IgD-negative memory B cell (primary cell): ENCODE results near the gene GHRH. TPM values are rescaled to one million over a fixed set of nuclear protein-coding genes. Genes with fewer than 3 reads are reported as not detected.
A peak's percentile ranks its signal among the peaks of the same experiment; 100 is the strongest.

Experiments
- H3K27ac Mint-ChIP-seq, 3 donors: one replicate each; pipeline ENCODE4 v1.8.0; 2020 to 2022; ENCODE audit warnings: mild to moderate bottlenecking in 3 of 3, mixed read lengths in 3 of 3, moderate library complexity in 1 of 3
- H3K27me3 Mint-ChIP-seq: one replicate; pipeline ENCODE4 v1.8.0; 2021; ENCODE audit warnings: mixed read lengths
- H3K36me3 Mint-ChIP-seq: one replicate; pipeline ENCODE4 v1.8.0; 2020; ENCODE audit warnings: mild to moderate bottlenecking, mixed read lengths
- H3K4me1 Mint-ChIP-seq, 3 donors: one replicate each; pipeline ENCODE4 v1.8.0; 2020 to 2022; ENCODE audit warnings: mixed read lengths in 3 of 3, mild to moderate bottlenecking in 1 of 3
- H3K4me3 Mint-ChIP-seq, 4 donors: one replicate each; pipeline ENCODE4 v1.8.0; 2020 to 2022; ENCODE audit warnings: mild to moderate bottlenecking in 4 of 4, mixed read lengths in 4 of 4, moderate library complexity in 3 of 4
- H3K9me3 Mint-ChIP-seq, 3 donors: one replicate each; pipeline ENCODE4 v1.8.0; 2020 to 2021; ENCODE audit warnings: mixed read lengths in 3 of 3, mild to moderate bottlenecking in 1 of 3
- polyA plus RNA-seq: library from polyadenylated mRNA; unstranded; fragments of 300-500 nt; fragmentation: Illumina TruSeq; gene quantifications from one replicate; pipeline ENCODE4 v1.2.3, GENCODE V29; 2021

GHRH gene
- polyA plus RNA-seq, 1 donor from 2014 or later = not detected

DNA sequence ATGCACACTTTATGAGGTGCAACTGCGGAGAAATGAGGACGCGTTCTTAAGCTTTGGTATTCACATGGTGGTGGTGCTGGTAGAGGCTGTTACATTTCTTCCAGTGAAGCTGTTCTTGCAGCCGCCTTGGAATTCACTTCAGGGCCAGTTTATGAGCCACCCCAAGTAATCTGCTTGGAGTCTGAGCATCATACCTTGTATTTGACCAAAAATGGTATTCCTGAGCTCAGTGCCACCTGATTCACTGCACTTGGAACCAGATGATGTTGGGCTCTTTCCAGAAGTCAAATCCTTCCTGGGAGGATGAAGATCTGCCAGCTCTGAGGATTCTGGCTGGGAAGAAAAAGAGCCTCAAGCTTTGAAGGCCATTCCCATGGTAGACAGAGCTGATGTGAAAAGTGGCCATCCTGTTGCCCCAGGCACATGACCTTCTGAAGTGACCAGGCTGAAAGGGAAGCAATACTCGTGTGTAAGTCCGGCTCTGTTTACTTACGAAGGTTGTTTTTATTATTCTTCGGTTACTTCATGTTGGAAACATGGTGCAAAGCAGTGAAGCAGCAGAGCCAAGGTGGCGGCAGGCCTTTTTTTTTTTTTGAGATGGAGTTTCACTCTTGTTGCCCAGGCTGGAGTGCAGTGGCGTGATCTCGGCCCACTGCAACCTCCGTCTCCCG, 35.6 kb upstream of the GHRH start:
- H3K4me3 Mint-ChIP-seq = no peak overlapping the region
- no peaks in the 10 kb centered on the region for H3K27me3 Mint-ChIP-seq
- no peaks in the 10 kb centered on the region for H3K9me3 Mint-ChIP-seq
- H3K4me1 Mint-ChIP-seq = peaks cover 23 to 43% (median 35%) of the 10 kb centered on the region in 3 donors
- no peak overlapping the region for H3K27ac Mint-ChIP-seq
- peaks cover 16% of the 10 kb centered on the region for H3K36me3 Mint-ChIP-seq

DNA sequence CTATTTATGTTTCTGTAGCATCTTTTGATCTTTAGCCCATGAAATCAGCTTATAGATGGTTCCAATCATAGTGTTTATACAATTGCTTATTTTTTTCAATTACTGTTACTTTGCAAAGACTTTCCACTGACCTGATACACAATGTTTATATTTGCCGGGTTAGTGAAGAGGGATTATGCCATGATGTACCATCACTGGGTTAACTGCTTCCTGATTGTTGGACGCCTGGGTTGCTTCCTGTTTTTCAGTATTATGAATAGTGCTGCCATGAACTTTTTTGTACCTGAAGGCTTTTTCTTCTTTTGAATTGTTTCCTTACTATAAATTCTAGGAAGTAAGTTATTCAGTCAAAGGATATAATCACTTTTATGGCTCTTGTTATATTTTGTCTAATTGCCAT, 34.8 kb upstream of the GHRH start:
- H3K36me3 Mint-ChIP-seq = peaks cover 17% of the 10 kb centered on the region
- no peaks in the 10 kb centered on the region for H3K9me3 Mint-ChIP-seq
- H3K4me1 Mint-ChIP-seq = peaks cover 23 to 47% (median 40%) of the 10 kb centered on the region in 3 donors
- H3K27ac Mint-ChIP-seq = peak overlapping the region in 1 of 3 donors; percentile 73
- H3K27me3 Mint-ChIP-seq = no peaks in the 10 kb centered on the region
- H3K4me3 Mint-ChIP-seq = peak overlapping the region in 1 of 4 donors; percentile 2

DNA sequence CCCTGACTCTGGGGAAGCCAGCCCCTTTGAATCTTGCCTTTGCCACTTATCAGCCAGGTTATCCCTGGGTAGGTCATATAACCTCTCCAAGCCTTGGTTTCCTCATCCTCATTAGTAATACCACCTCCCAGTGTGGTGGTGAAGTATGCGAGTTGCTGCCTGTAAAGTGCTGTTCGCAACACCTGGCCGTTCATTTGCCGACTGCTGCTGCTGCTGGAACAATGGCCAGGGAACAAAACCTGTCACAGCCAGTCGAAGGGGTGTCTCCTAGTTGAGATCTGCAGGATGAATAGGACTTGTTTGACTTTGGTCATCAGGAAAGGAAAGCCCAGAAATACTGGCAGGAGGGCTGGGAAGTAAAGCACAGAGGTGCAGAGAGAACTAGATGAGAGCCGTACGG, 34.0 kb upstream of the GHRH start:
- H3K9me3 Mint-ChIP-seq = no peaks in the 10 kb centered on the region
- H3K4me3 Mint-ChIP-seq = peak overlapping the region in 1 of 4 donors; percentile 51
- H3K27ac Mint-ChIP-seq = peak overlapping the region in 1 of 3 donors; percentile 14
- peaks cover 23 to 51% (median 44%) of the 10 kb centered on the region in 3 donors for H3K4me1 Mint-ChIP-seq
- peaks cover 16% of the 10 kb centered on the region for H3K36me3 Mint-ChIP-seq
- H3K27me3 Mint-ChIP-seq = no peaks in the 10 kb centered on the region

DNA sequence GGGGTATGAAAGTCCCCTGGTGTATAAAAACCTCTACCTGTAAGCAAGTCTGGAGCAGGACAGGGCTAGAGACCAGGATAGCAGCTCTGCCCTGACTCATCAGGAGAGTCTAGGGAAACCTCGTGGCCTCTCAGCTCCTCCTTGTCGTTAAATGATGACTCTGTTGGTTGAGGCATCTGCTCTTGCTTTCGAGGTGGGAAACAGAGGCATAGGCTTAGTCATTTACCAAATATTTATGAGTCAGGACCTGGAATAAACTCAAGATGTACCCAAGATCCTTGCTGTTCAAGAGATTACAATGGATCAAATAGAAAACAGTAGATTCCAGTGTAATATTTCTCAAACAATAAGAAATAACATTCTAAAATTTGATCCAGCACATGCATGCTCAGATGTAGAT, 33.4 kb upstream of the GHRH start:
- Mint-ChIP-seq H3K4me3 (no peak overlapping the region), H3K36me3 (peaks cover 13% of the 10 kb centered on the region), H3K4me1 (peaks cover 23 to 51% (median 42%) of the 10 kb centered on the region in 3 donors), H3K27ac (peak overlapping the region in 1 of 3 donors; percentile 53), H3K27me3 (no peaks in the 10 kb centered on the region), H3K9me3 (no peaks in the 10 kb centered on the region)

DNA sequence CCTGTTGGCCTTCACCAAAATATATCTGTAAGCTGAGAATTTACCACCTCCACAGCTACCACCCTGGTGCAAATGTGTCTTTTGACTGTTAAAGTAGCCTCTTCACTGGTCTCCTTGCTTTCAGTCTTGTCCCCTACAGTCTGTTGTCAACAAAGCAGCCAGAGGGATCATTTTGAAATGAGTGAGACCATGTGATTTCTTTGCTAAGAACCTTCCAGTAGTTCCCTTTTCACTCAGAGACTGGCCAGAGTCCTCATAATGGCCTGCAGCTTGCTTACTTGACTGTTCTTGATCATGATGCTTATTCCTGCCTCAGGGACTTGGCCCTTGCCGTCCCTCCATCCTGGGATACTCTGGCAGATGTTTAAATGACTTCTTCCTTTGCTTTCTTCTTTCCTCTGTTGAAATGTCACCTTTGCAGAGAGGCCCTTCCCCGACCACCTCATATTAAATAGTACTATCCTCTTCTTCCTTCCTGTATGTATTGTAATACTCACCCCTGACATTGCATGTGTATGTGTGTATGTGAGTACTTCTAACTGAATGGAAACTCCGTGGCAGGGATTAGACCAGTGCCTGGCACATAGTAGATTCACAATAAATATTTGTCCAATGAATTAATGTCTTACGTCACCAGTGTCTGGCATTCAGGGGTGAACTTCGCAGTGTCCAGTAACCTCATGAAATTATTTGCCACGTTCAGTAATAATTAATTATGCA, 32.8 kb upstream of the GHRH start:
- Mint-ChIP-seq H3K36me3 (peaks cover 12% of the 10 kb centered on the region), H3K4me1 (peaks cover 25 to 51% (median 42%) of the 10 kb centered on the region in 3 donors), H3K27ac (peak overlapping the region in 1 of 3 donors; percentile 63), H3K4me3 (peak overlapping the region in 1 of 4 donors; percentile 52), H3K9me3 (no peaks in the 10 kb centered on the region), H3K27me3 (no peaks in the 10 kb centered on the region)

DNA sequence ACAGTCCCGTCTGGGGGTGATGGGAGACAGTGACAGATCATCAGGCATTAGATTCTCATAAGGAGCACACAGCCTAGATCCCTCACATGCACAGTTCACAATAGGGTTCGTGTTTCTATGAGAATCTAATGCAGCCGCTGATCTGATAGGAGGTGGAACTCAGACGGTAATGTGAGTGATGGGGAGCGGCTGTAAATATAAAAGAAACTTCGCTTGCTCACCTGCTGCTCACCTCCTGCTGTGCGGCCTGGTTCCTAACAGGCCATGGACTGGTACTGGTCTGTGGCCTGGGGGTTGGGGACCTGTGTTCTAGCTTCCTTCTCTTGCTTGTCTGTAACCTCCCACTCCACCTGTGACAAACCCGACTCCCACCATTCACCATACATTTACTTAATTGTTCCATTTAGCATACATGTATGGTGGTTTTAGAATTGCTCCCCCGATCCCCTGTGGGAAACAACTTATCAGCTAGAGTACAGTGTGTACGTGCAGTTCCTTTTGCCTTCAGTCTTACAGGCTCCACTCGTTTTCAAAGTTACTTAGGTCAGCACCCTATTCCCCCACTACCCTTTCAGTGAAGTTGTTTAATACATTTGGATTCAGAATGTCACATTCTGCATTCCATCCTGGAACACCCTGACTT, 31.8 kb upstream of the GHRH start:
- Mint-ChIP-seq H3K36me3 (peaks cover 12% of the 10 kb centered on the region), H3K9me3 (no peaks in the 10 kb centered on the region), H3K4me3 (peak overlapping the region in 2 of 4 donors; percentile 29 to 52), H3K4me1 (peaks cover 26 to 52% (median 44%) of the 10 kb centered on the region in 3 donors), H3K27ac (peak overlapping the region in 2 of 3 donors; percentile 12 to 89), H3K27me3 (no peaks in the 10 kb centered on the region)

DNA sequence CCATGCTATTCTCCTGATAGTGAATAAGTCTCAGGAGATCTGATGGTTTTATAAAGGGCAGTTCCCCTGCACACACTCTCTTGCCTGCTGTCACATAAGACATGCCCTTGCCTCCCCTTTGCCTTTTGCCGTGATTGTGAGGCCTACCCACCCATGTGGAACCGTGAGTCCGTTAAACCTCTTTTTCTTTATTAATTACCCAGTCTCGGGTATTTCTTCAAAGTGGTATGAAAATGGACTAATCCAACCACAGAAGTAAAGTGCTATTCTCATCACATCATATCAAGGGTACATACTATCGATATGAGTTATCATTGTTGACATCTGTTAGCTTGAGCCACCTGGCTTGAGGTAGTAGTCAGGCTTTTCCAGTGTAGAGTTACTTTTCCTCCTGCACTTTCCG, 30.1 kb upstream of the GHRH start:
- H3K4me3 Mint-ChIP-seq = peak overlapping the region; percentile 53 to 99 (median 68)
- H3K4me1 Mint-ChIP-seq = peaks cover 17 to 44% (median 40%) of the 10 kb centered on the region in 3 donors
- H3K27me3 Mint-ChIP-seq = no peaks in the 10 kb centered on the region
- H3K27ac Mint-ChIP-seq = peak overlapping the region; percentile 52 to 98 (median 84)
- H3K36me3 Mint-ChIP-seq = peaks cover 12% of the 10 kb centered on the region
- H3K9me3 Mint-ChIP-seq = no peaks in the 10 kb centered on the region

DNA sequence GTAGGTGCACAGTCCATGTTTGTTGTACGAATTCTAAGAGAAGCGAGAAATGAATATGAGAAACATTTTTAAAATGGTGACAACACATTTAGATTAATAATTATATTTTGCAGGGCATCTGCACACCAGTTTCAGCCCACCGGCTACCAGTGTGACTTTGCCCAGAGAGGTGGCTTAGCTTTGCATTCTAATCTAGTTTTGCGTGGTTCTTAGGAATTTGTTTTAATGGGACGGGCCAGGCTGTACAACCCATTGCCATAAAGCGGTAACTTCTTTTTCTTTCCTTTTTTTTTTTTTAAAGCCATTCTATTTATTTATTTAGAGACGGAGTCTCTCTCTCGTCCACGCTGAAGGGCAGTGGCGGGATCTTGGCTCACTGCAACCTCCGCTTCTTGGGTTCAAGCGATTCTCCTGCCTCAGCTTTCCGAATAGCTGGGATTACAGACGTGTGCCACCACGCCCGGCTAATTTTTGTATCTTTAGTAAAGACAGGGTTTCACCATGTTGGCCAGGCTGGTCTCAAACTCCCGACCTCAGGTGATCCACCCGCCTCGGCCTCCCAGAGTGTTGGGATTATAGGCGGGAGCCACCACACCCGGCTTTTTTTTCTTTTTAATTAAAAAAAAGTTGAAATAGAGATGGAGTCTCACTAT, 28.7 kb upstream of the GHRH start:
- Mint-ChIP-seq H3K27ac (peak overlapping the region; percentile 64 to 98 (median 97)), H3K36me3 (peaks cover 12% of the 10 kb centered on the region), H3K4me3 (peak overlapping the region; percentile 90 to 99 (median 98)), H3K4me1 (peaks cover 9 to 32% (median 29%) of the 10 kb centered on the region in 3 donors), H3K9me3 (no peaks in the 10 kb centered on the region), H3K27me3 (no peaks in the 10 kb centered on the region)

DNA sequence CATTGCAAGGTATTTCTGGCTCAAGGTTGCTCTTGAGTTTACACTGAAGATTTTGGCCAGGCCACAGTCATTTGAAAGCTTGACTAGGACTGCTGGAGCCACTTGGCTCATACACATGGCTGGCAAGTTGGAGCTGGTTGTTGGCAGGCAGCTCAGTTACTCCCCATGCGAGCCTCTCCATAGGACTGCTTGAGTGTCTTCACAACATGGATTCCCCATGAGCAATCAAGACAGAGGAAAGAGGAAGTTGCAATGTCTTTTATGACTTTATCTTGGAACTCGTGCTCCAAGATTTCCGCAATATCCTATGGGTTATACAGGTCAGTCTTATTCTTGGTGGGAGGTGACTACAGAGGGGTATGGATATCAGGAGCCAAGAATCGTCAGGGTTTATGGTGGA, 26.5 kb upstream of the GHRH start:
- Mint-ChIP-seq H3K36me3 (peaks cover 6% of the 10 kb centered on the region), H3K27ac (peak overlapping the region; percentile 61 to 98 (median 98)), H3K27me3 (no peaks in the 10 kb centered on the region), H3K4me3 (peak overlapping the region in 2 of 4 donors; percentile 21 to 99), H3K9me3 (no peaks in the 10 kb centered on the region), H3K4me1 (peaks cover 5 to 20% (median 15%) of the 10 kb centered on the region in 3 donors)

DNA sequence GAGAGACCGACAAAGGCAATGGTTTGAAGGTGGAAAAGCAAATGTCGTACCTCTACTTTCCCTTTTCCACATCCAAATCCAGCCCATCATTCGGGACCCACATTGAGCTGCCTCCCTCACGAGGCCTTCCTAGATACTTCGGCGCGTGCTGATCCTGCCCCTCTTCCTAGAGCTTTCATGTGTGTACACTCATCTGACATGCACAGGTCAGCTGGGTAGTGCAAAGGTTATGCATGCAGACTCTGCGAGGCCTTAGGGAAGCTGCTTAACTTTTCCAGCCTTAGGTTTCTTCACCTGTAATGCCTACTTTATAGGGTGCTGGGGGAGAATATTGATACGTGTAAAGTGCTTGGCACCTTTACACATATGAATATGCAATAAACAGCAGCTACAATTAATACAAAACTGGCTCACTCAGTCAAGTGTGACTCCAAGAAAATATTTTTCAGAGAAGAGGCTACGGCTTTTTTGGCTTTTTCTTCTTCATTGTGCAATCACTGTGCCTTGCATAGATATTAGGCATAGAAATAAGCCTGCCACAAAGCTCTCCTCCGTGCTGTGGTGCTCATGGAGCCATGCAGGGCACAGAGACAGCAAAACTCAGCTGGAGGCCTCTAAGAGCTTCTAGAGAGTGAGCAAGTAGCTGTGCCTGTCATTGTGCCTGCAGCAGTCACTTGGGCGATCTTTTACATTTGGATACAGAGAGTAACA, 24.2 kb upstream of the GHRH start:
- no peaks in the 10 kb centered on the region for H3K9me3 Mint-ChIP-seq
- peaks cover 2% of the 10 kb centered on the region for H3K27me3 Mint-ChIP-seq
- H3K27ac Mint-ChIP-seq = no peak overlapping the region
- H3K36me3 Mint-ChIP-seq = no peaks in the 10 kb centered on the region
- peak overlapping the region in 1 of 4 donors; percentile 32 for H3K4me3 Mint-ChIP-seq
- H3K4me1 Mint-ChIP-seq = peaks cover 2 to 7% (median 5%) of the 10 kb centered on the region in 3 donors

DNA sequence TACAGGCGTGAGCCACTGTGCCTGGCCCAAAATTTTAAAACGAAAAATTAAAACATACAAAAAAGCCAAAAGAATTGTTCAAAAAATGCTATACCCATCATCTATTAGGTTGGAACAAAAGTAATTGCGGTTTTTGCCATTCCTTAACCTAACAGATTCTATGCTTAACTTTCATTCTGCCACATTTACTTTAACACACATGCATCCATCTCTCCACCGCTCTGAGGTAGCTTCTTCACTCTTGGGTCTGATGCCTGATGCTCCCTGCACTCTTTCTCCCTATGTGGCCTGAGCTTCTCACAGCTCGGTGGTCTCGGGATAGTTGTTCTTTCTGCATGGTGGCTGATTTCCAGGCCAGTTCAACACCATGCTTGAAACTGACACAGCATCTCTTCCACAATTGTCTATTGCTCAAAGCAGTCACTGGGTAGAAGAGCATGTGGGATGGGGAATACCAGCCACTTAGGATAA, 23.1 kb upstream of the GHRH start:
- Mint-ChIP-seq H3K9me3 (no peaks in the 10 kb centered on the region), H3K4me3 (no peak overlapping the region), H3K27me3 (peaks cover 2% of the 10 kb centered on the region), H3K4me1 (peaks cover 2 to 5% (median 4%) of the 10 kb centered on the region in 3 donors), H3K27ac (no peak overlapping the region), H3K36me3 (no peaks in the 10 kb centered on the region)

DNA sequence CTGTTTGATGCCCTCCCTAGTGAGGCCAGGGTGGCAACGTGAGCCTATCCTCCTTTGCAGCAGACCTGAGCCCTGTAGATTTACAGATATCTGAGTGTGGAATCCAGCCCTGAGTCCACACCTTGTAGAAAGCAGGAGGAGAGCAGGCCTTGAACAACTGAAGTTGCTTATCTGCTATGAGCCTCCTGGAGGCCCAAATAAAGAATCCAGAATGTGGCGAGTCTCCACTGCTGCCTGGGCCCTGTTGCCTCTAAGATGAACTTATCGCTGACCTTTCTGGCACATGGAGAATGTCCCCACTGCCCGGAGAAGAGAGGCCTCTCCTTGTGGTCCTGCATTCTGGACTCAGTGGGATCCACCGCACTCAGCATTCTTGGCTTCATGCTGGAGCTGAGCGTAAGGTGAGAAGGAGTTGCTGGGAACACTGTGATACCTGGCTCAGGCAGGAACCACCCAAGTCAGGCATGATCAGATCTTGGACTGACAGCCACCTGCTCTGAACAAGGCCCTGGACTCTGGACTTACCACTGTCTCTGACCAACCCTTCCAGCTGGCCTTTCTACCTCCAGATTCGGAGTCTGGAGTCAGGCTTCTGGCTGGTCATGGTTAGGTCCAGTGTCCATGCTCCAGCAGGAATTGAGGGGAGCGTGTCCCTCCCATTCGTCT, 22.0 kb upstream of the GHRH start:
- no peak overlapping the region for H3K4me3 Mint-ChIP-seq
- peaks cover 0 to 1% (median under 1%) of the 10 kb centered on the region in 3 donors for H3K4me1 Mint-ChIP-seq
- no peak overlapping the region for H3K27ac Mint-ChIP-seq
- H3K9me3 Mint-ChIP-seq = no peaks in the 10 kb centered on the region
- no peaks in the 10 kb centered on the region for H3K36me3 Mint-ChIP-seq
- H3K27me3 Mint-ChIP-seq = peaks cover 2% of the 10 kb centered on the region

DNA sequence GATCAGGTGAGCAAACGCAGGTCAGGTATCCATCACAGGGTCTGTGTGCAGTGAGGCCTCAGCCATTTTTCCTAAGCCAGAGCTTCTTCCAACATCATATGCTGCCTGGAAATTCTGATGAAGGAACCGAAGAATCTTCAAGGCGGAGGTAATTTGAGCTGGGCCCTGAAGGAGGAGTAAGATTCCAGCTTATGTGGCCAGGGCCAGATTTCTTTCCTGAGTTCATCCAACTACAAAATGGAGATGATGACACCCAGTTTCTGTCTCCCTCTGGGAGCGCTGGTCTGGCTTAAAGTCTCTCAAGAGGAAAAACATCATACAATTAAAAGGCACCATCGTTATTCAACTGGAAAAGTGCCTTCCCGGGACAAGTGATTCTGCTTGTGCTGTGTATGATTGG, 20.9 kb upstream of the GHRH start:
- no peaks in the 10 kb centered on the region for H3K9me3 Mint-ChIP-seq
- no peak overlapping the region for H3K4me3 Mint-ChIP-seq
- H3K4me1 Mint-ChIP-seq = peaks cover 0 to 1% (median 0%) of the 10 kb centered on the region in 3 donors
- no peak overlapping the region for H3K27ac Mint-ChIP-seq
- H3K36me3 Mint-ChIP-seq = no peaks in the 10 kb centered on the region
- H3K27me3 Mint-ChIP-seq = peaks cover 2% of the 10 kb centered on the region

DNA sequence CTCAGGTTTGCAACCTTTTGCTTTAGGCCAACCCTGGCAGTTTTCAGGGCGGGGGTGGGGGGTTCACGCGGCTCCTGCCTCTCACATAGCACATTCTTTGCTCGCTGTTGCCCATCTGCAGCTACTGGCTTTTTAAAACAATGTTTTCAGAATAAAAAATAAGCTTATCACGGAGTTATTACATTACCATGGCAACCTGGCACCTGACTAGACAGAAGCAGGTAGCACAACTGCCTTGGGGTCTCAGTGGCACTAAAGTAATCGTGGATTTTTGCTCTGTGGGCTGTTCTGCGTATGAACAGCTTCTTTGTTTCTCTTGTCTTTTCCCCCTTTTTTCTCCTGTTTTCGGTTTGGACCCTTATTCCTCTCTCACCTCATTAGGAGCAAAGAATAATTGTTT, 18.8 kb upstream of the GHRH start:
- peaks cover 2% of the 10 kb centered on the region for H3K27me3 Mint-ChIP-seq
- no peaks in the 10 kb centered on the region for H3K9me3 Mint-ChIP-seq
- no peak overlapping the region for H3K27ac Mint-ChIP-seq
- no peak overlapping the region for H3K4me3 Mint-ChIP-seq
- H3K36me3 Mint-ChIP-seq = no peaks in the 10 kb centered on the region
- peaks cover 9 to 10% (median 10%) of the 10 kb centered on the region in 3 donors for H3K4me1 Mint-ChIP-seq
